ENCODE results near the gene SGK2. TPM values are rescaled to one million over a fixed set of nuclear protein-coding genes. Genes with fewer than 3 reads are reported as not detected.

The SGK2 gene
- total and polyA plus RNA-seq, 2 experiments from 2014 or later, result 0.42 TPM; not detected in 1

- Mint-ChIP-seq H3K36me3 (ENCODE audit: low read depth) (peaks cover 9% of the 10 kb centered on the region; the same call in 1 of the 3 replicates), H3K27me3 (ENCODE audit: insufficient read depth, low read depth, poor library complexity) (peaks cover 9% of the 10 kb centered on the region), H3K9me3 (no peaks in the 10 kb centered on the region; the same call in 1 of the 3 replicates), H3K4me1 (no peaks in the 10 kb centered on the region), H3K4me3 (no peak overlapping the region), H3K27ac (no peak overlapping the region)
- Histone ChIP-seq H3K4me3 (no peak overlapping the region), H2AFZ (no peak overlapping the region), H3K9me2 (ENCODE audit: insufficient read depth) (no peaks in the 10 kb centered on the region), H3K27me3 (ENCODE audit: insufficient read depth) (no peaks in the 10 kb centered on the region), H3K4me2 (no peak overlapping the region), H3K4me1 (ENCODE audit: insufficient read depth) (no peaks in the 10 kb centered on the region), H3F3A (replicated peaks; ENCODE audit: low read depth) (no peaks in the 10 kb centered on the region), H3K27ac (ENCODE audit: low read depth) (no peak overlapping the region), H3K36me3 (ENCODE audit: insufficient read depth) (no peaks in the 10 kb centered on the region), H4K20me1 (replicated peaks; ENCODE audit: insufficient read depth) (no peaks in the 10 kb centered on the region), H3K79me2 (replicated peaks; ENCODE audit: insufficient read depth) (no peaks in the 10 kb centered on the region)
- no peak for ATAC-seq
- no peak for DNase-seq (ENCODE audit: low spot score)
- no peak for TF ChIP-seq JUNB (IDR thresholded peaks at IDR 0.05; ENCODE audit: unreplicated experiment)
- TF ChIP-seq EZH2phosphoT487 (IDR thresholded peaks at IDR 0.05; ENCODE audit: unreplicated experiment), result no peak
- TF ChIP-seq POLR2AphosphoS5 (IDR thresholded peaks at IDR 0.05; ENCODE audit: low read depth), result no peak
- no peak for TF ChIP-seq CREB1 (CRISPR knock-in tag; IDR thresholded peaks at IDR 0.05; ENCODE audit: low read depth)
- TF ChIP-seq ETS1 (IDR thresholded peaks at IDR 0.05), result no peak
- no peak for TF ChIP-seq REST (IDR thresholded peaks at IDR 0.05; ENCODE audit: unreplicated experiment)
Observed at GRCh38 chr20:43532416-43533055, 26.3 kb upstream of the SGK2 start.

GRCh38 chr20:43533060-43533459, 25.8 kb upstream of the SGK2 start:
- Mint-ChIP-seq H3K4me3 (no peak overlapping the region), H3K4me1 (no peaks in the 10 kb centered on the region), H3K36me3 (ENCODE audit: low read depth) (peaks cover 9% of the 10 kb centered on the region; the same call in 1 of the 3 replicates), H3K27ac (no peak overlapping the region), H3K9me3 (no peaks in the 10 kb centered on the region; the same call in 1 of the 3 replicates), H3K27me3 (ENCODE audit: insufficient read depth, low read depth, poor library complexity) (peaks cover 9% of the 10 kb centered on the region)
- Histone ChIP-seq H3K4me1 (ENCODE audit: insufficient read depth) (no peaks in the 10 kb centered on the region), H3K36me3 (ENCODE audit: insufficient read depth) (no peaks in the 10 kb centered on the region), H3K27me3 (ENCODE audit: insufficient read depth) (no peaks in the 10 kb centered on the region), H4K20me1 (replicated peaks; ENCODE audit: insufficient read depth) (no peaks in the 10 kb centered on the region), H3K4me2 (no peak overlapping the region), H2AFZ (no peak overlapping the region), H3K27ac (ENCODE audit: low read depth) (no peak overlapping the region), H3F3A (replicated peaks; ENCODE audit: low read depth) (no peaks in the 10 kb centered on the region), H3K9me2 (ENCODE audit: insufficient read depth) (no peaks in the 10 kb centered on the region), H3K4me3 (no peak overlapping the region), H3K79me2 (replicated peaks; ENCODE audit: insufficient read depth) (no peaks in the 10 kb centered on the region)
- DNase-seq (ENCODE audit: low spot score) (no peak), ATAC-seq (no peak)
- TF ChIP-seq ZNF114 (CRISPR knock-in tag; IDR thresholded peaks at IDR 0.05) (no peak), CTCF (conservative IDR thresholded peaks at IDR 0.05; ENCODE audit: low read depth in 2 of 2) (no peak), NANOG (IDR thresholded peaks at IDR 0.05; ENCODE audit: borderline replicate concordance) (no peak), ETS1 (IDR thresholded peaks at IDR 0.05) (no peak)

All from GM23338 (cell line).